ENCODE results near the gene LRIT1.

Gene LRIT1

GRCh38 chr10:84270708-84271107, 29.4 kb upstream of the LRIT1 start:
- no peaks in the 10 kb centered on the region for H3K4me1 ChIP-seq
- no peak for TF ChIP-seq CTCF (IDR thresholded peaks at IDR 0.05)
- H3K36me3 ChIP-seq (ENCODE audit: control insufficient read depth, insufficient read depth, low read length): no peaks in the 10 kb centered on the region
- no peak overlapping the region for H3K4me2 ChIP-seq (ENCODE audit: low read length)
- H3K27ac ChIP-seq: no peak overlapping the region
- H3K4me3 ChIP-seq (ENCODE audit: low read depth, low read length): no peak overlapping the region
- H3K79me2 ChIP-seq: no peaks in the 10 kb centered on the region
- no peaks in the 10 kb centered on the region for H3K9me3 ChIP-seq (ENCODE audit: control insufficient read depth, low read length)
- peak overlapping the region; percentile 59 for H2AFZ ChIP-seq
- no peak overlapping the region for H3K9ac ChIP-seq
- no peaks in the 10 kb centered on the region for H3K27me3 ChIP-seq (ENCODE audit: control insufficient read depth, insufficient read depth, low read length)

GRCh38 chr10:84269773-84270172, 28.4 kb upstream of the LRIT1 start:
- Histone ChIP-seq H3K36me3 (ENCODE audit: control insufficient read depth, insufficient read depth, low read length) (no peaks in the 10 kb centered on the region), H3K4me1 (peaks cover 2% of the 10 kb centered on the region), H3K27ac (no peak overlapping the region), H3K27me3 (ENCODE audit: control insufficient read depth, insufficient read depth, low read length) (no peaks in the 10 kb centered on the region), H3K9ac (no peak overlapping the region), H3K79me2 (no peaks in the 10 kb centered on the region), H3K4me2 (ENCODE audit: low read length) (no peak overlapping the region), H3K4me3 (ENCODE audit: low read depth, low read length) (no peak overlapping the region), H3K9me3 (ENCODE audit: control insufficient read depth, low read length) (no peaks in the 10 kb centered on the region), H2AFZ (no peak overlapping the region)
- no peak for TF ChIP-seq CTCF (IDR thresholded peaks at IDR 0.05)

- no peak overlapping the region for H2AFZ ChIP-seq
- no peaks in the 10 kb centered on the region for H3K9me3 ChIP-seq (ENCODE audit: control insufficient read depth, low read length)
- H3K79me2 ChIP-seq: no peaks in the 10 kb centered on the region
- H3K27me3 ChIP-seq (ENCODE audit: control insufficient read depth, insufficient read depth, low read length): no peaks in the 10 kb centered on the region
- peaks cover 6% of the 10 kb centered on the region for H3K4me1 ChIP-seq
- no peak overlapping the region for H3K27ac ChIP-seq
- no peaks in the 10 kb centered on the region for H3K36me3 ChIP-seq (ENCODE audit: control insufficient read depth, insufficient read depth, low read length)
- no peak overlapping the region for H3K4me3 ChIP-seq (ENCODE audit: low read depth, low read length)
- no peak overlapping the region for H3K4me2 ChIP-seq (ENCODE audit: low read length)
- no peak for TF ChIP-seq CTCF (IDR thresholded peaks at IDR 0.05)
- H3K9ac ChIP-seq: no peak overlapping the region
Measured at GRCh38 chr10:84269162-84269561, 27.8 kb upstream of the LRIT1 start.

GRCh38 chr10:84267503-84268126, 26.3 kb upstream of the LRIT1 start:
- H3K4me3 ChIP-seq (ENCODE audit: low read depth, low read length): no peak overlapping the region
- H3K27ac ChIP-seq: no peak overlapping the region
- H3K36me3 ChIP-seq (ENCODE audit: control insufficient read depth, insufficient read depth, low read length): no peaks in the 10 kb centered on the region
- H3K4me2 ChIP-seq (ENCODE audit: low read length): no peak overlapping the region
- H3K4me1 ChIP-seq: peaks cover 6% of the 10 kb centered on the region
- no peak overlapping the region for H3K9ac ChIP-seq
- no peaks in the 10 kb centered on the region for H3K79me2 ChIP-seq
- TF ChIP-seq CTCF (IDR thresholded peaks at IDR 0.05): peak; percentile 88
- peak overlapping the region; percentile 12 for H2AFZ ChIP-seq
- H3K27me3 ChIP-seq (ENCODE audit: control insufficient read depth, insufficient read depth, low read length): no peaks in the 10 kb centered on the region
- no peaks in the 10 kb centered on the region for H3K9me3 ChIP-seq (ENCODE audit: control insufficient read depth, low read length)

GRCh38 chr10:84265418-84265817, 24.1 kb upstream of the LRIT1 start:
- Histone ChIP-seq H3K27ac (no peak overlapping the region), H3K4me1 (peaks cover 6% of the 10 kb centered on the region), H3K79me2 (no peaks in the 10 kb centered on the region), H3K4me2 (ENCODE audit: low read length) (no peak overlapping the region), H3K4me3 (ENCODE audit: low read depth, low read length) (no peak overlapping the region), H3K36me3 (ENCODE audit: control insufficient read depth, insufficient read depth, low read length) (no peaks in the 10 kb centered on the region), H3K9ac (no peak overlapping the region), H3K27me3 (ENCODE audit: control insufficient read depth, insufficient read depth, low read length) (no peaks in the 10 kb centered on the region), H3K9me3 (ENCODE audit: control insufficient read depth, low read length) (no peaks in the 10 kb centered on the region), H2AFZ (no peak overlapping the region)
- TF ChIP-seq CTCF (IDR thresholded peaks at IDR 0.05): no peak
